Measurements from ENCODE around the gene KRIT1. TPM values are rescaled to one million over a fixed set of nuclear protein-coding genes. Genes with fewer than 3 reads are reported as not detected.
"Not testable (repeated sequence)": the region's sequence is repeated elsewhere in the genome, so short reads cannot be mapped to it uniquely, and the experiment has no call there.

KRIT1 gene
- total RNA-seq, 2 experiments from 2014 or later, result 28.6 to 30.2 TPM

DNA sequence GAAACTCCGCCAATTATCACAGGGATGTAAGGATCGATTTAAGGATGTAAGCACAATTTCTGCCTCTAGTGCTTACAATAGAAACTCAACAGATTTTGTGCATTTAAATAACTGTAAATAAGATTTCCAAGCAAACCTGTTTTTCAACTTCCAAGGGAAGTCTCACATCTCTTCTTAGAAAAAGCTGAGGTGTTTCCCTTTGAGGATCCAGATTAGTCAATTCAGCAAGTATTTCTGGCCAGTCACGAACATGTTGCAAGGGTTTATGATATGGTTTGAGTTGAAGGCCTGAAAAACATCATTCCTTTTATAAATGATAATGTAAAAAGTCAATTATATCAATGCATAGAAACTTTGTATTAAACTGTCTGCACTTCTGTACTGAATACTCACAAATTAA, 23.9 kb downstream of the KRIT1 start:
- Mint-ChIP-seq H3K36me3 (ENCODE audit: low read depth) (peaks cover 50% of the 10 kb centered on the region), H3K27ac (no peak overlapping the region), H3K9me3 (no peaks in the 10 kb centered on the region), H3K4me3 (no peak overlapping the region), H3K27me3 (no peaks in the 10 kb centered on the region), H3K4me1 (ENCODE audit: low read depth) (no peaks in the 10 kb centered on the region)
- DNase-seq (no peak), ATAC-seq (no peak)
- intact Hi-C loops (cut with micrococcal nuclease), result no loop called here
- TF ChIP-seq, protein P1, sequence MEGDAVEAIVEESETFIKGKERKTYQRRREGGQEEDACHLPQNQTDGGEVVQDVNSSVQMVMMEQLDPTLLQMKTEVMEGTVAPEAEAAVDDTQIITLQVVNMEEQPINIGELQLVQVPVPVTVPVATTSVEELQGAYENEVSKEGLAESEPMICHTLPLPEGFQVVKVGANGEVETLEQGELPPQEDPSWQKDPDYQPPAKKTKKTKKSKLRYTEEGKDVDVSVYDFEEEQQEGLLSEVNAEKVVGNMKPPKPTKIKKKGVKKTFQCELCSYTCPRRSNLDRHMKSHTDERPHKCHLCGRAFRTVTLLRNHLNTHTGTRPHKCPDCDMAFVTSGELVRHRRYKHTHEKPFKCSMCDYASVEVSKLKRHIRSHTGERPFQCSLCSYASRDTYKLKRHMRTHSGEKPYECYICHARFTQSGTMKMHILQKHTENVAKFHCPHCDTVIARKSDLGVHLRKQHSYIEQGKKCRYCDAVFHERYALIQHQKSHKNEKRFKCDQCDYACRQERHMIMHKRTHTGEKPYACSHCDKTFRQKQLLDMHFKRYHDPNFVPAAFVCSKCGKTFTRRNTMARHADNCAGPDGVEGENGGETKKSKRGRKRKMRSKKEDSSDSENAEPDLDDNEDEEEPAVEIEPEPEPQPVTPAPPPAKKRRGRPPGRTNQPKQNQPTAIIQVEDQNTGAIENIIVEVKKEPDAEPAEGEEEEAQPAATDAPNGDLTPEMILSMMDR (IDR thresholded peaks at IDR 0.05), result no peak
- ChIA-PET POLR2A (no interaction called here), CTCF (interaction anchor here (1.6 kb wide), 1 partner anchor 225 kb away, joined by 3 read pairs; no protein-coding TSS in a partner anchor)

DNA sequence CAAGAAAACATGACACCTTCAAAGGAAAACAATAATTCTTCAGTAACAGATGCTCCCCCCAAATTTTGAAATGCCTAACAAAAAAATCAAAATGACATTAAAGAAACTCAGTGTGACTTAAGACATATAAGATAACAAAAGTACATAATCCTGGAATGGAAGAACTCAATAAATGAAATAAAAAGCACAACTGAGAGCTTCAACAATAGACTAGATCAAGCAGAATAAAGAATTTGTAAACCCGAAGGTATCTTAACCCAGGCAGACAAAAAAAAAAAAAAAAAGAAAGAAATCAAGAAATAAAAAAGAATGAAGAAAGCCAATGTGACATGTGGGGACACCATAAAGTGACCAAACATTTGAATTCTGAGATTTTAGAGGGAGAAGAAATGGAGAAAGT, 39.0 kb downstream of the KRIT1 start:
- no peak overlapping the region for H3K4me3 Mint-ChIP-seq
- H3K36me3 Mint-ChIP-seq (ENCODE audit: low read depth), result peaks cover 66% of the 10 kb centered on the region
- H3K27me3 Mint-ChIP-seq, result no peaks in the 10 kb centered on the region
- no peak for DNase-seq
- intact Hi-C loops (cut with micrococcal nuclease), result no loop called here
- H3K9me3 Mint-ChIP-seq, result peaks cover 16% of the 10 kb centered on the region
- peaks cover 11% of the 10 kb centered on the region for H3K4me1 Mint-ChIP-seq (ENCODE audit: low read depth)
- ChIA-PET POLR2A (no interaction called here), CTCF (no interaction called here)
- TF ChIP-seq, protein P1 (IDR thresholded peaks at IDR 0.05), result no peak
- no peak overlapping the region for H3K27ac Mint-ChIP-seq
- ATAC-seq, result no peak

DNA sequence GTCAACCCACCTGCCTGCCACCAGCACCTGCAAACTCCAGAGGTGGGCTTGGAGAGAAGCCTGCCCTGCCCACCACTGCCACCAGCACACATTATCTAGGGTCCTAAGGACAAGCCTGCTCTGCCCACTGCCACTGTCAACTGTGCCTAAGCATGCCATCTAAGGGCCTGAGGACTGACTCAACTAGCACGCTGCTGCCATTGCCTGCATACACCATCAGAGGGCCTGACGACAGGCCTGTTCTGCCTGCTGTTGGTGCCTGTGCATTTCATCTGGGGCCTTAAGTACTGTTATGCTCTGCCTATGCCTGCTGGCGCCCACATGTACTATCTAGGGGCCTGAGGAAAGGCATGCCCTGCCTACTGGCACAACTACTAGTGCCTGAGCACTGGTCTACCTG, 39.7 kb downstream of the KRIT1 start:
- Mint-ChIP-seq H3K4me3 (no peak overlapping the region), H3K27ac (no peak overlapping the region), H3K36me3 (ENCODE audit: low read depth) (peaks cover 60% of the 10 kb centered on the region), H3K9me3 (peaks cover 14% of the 10 kb centered on the region), H3K27me3 (no peaks in the 10 kb centered on the region), H3K4me1 (ENCODE audit: low read depth) (peaks cover 11% of the 10 kb centered on the region)
- DNase-seq (no peak), ATAC-seq (no peak)
- CTCF ChIA-PET, result interaction anchor here (1.6 kb wide), 1 partner anchor 27 kb away, joined by 4 read pairs; no protein-coding TSS in a partner anchor
- intact Hi-C loops (cut with micrococcal nuclease), result no loop called here
- TF ChIP-seq, protein P1 (IDR thresholded peaks at IDR 0.05), result no peak
- POLR2A ChIA-PET, result no interaction called here

DNA sequence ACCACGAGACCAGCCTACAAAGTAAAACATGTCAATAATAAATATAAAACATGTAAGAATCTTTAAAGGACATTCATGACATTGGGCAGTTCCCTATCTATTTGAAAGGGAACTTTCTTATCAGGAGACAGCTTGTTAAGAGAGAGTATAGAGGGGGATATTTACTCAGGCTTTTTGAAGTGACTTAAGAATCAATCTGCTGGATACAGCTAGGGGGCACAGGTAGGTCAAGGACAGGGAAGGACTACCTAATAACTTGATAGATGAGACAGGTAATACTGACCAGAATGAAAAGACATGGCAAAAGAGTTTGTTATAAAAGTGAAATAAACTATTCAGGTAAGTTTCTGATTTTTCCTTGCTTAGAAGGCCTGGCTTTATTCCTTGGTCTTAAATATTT, 44.9 kb downstream of the KRIT1 start:
- Mint-ChIP-seq H3K27me3 (no peaks in the 10 kb centered on the region), H3K4me3 (no peak overlapping the region), H3K9me3 (no peaks in the 10 kb centered on the region), H3K27ac (no peak overlapping the region), H3K4me1 (ENCODE audit: low read depth) (no peaks in the 10 kb centered on the region), H3K36me3 (ENCODE audit: low read depth) (peaks cover 39% of the 10 kb centered on the region)
- ChIA-PET POLR2A (no interaction called here), CTCF (interaction anchor here (0.8 to 1.4 kb wide), 2 partner anchors 10 to 21 kb away, joined by 3 read pairs; no protein-coding TSS in a partner anchor)
- intact Hi-C loops (cut with micrococcal nuclease), result no loop called here
- DNase-seq (no peak), ATAC-seq (no peak)
- TF ChIP-seq, protein P1 (IDR thresholded peaks at IDR 0.05), result no peak

DNA sequence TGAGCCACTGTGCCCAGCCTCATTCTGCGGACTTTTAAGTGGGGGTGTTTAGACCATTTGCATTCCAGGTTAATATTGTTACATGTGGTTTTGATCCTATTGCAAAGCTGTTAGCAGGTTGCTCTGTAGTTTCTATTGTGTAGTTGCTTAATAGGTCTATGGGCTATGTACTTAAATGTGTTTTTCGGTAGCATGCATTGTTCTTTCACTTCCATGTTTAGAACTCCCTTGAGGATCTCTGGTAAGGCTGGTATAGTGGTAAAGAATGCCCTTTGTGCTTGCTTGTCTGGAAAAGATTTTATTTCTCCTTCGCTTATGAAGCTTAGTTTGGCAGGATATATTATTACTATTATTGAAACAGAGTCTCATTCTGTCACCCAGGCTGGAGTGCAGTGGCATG, 53.4 kb downstream of the KRIT1 start:
- ATAC-seq (no peak), DNase-seq (no peak)
- ChIA-PET CTCF (interaction anchor here (1.8 kb wide), 1 partner anchor 13 kb away, joined by 8 read pairs; the partner anchor contains the start of gene LRRD1), POLR2A (no interaction called here)
- Mint-ChIP-seq H3K36me3 (ENCODE audit: low read depth) (peaks cover 30% of the 10 kb centered on the region), H3K27ac (no peak overlapping the region), H3K4me1 (ENCODE audit: low read depth) (no peaks in the 10 kb centered on the region), H3K27me3 (no peaks in the 10 kb centered on the region), H3K4me3 (no peak overlapping the region), H3K9me3 (peaks cover 26% of the 10 kb centered on the region)
- intact Hi-C loops (cut with micrococcal nuclease), result no loop called here
- TF ChIP-seq, protein P1 (IDR thresholded peaks at IDR 0.05), result no peak

DNA sequence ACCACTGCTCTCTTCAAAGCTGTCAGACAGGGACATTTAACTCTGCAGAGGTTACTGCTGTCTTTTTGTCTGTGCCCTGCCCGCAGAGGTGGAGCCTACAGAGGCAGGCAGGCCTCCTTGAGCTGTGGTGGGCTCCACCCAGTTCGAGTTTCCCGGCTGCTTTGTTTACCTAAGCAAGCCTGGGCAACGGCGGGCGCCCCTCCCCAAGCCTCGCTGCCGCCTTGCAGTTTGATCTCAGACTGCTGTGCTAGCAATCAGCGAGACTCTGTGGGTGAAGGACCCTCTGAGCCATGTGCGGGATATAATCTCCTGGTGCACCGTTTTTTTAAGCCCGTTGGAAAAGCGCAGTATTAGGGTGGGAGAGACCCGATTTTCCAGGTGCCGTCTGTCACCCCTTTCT, 56.5 kb downstream of the KRIT1 start:
- POLR2A ChIA-PET; H3K27me3 Mint-ChIP-seq; H3K4me1 Mint-ChIP-seq (ENCODE audit: low read depth); H3K27ac Mint-ChIP-seq; H3K4me3 Mint-ChIP-seq; ATAC-seq; intact Hi-C loops (cut with micrococcal nuclease); DNase-seq: not testable (repeated sequence)
- Mint-ChIP-seq H3K9me3 (peaks cover 30% of the 10 kb centered on the region), H3K36me3 (ENCODE audit: low read depth) (peaks cover 13% of the 10 kb centered on the region)
- CTCF ChIA-PET, result interaction anchor here (2.6 kb wide), 1 partner anchor 10 kb away, joined by 7 read pairs; the partner anchor contains the start of gene LRRD1

DNA sequence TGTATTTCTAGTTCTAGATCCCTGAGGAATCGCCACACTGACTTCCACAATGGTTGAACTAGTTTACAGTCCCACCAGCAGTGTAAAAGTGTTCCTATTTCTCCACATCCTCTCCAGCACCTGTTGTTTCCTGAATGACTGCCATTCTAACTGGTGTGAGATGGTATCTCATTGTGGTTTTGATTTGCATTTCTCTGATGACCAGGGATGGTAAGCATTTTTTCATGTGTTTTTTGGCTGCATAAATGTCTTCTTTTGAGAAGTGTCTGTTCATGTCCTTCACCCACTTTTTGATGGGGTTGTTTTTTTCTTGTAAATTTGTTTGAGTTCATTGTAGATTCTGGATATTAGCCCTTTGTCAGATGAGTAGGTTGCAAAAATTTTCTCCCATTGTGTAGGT, 61.4 kb downstream of the KRIT1 start:
- DNase-seq; ATAC-seq; H3K4me3 Mint-ChIP-seq; H3K4me1 Mint-ChIP-seq (ENCODE audit: low read depth); H3K36me3 Mint-ChIP-seq (ENCODE audit: low read depth); intact Hi-C loops (cut with micrococcal nuclease); H3K27ac Mint-ChIP-seq; POLR2A ChIA-PET; H3K27me3 Mint-ChIP-seq; CTCF ChIA-PET: not testable (repeated sequence)
- peaks cover 10% of the 10 kb centered on the region for H3K9me3 Mint-ChIP-seq
